Inferior parietal cortex (tissue), 1 donor: Measurements from ENCODE around the gene INSM1.
"Not testable (repeated sequence)": the region's sequence is repeated elsewhere in the genome, so short reads cannot be mapped to it uniquely, and the experiment has no call there.

Experiments
- DNase-seq: peaks from one replicate; pipeline ENCODE4 v3.0.0-alpha.2; 2016; ENCODE audit errors: extremely low spot score

Gene INSM1, protein sequence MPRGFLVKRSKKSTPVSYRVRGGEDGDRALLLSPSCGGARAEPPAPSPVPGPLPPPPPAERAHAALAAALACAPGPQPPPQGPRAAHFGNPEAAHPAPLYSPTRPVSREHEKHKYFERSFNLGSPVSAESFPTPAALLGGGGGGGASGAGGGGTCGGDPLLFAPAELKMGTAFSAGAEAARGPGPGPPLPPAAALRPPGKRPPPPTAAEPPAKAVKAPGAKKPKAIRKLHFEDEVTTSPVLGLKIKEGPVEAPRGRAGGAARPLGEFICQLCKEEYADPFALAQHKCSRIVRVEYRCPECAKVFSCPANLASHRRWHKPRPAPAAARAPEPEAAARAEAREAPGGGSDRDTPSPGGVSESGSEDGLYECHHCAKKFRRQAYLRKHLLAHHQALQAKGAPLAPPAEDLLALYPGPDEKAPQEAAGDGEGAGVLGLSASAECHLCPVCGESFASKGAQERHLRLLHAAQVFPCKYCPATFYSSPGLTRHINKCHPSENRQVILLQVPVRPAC

GRCh38 chr20:20367575-20368417 is at the start of gene INSM1:
Gene INSM1 (plus strand): TSS chr20:20368104. CDS start chr20:20368268, 164 bp downstream.
- no peak for DNase-seq

DNA sequence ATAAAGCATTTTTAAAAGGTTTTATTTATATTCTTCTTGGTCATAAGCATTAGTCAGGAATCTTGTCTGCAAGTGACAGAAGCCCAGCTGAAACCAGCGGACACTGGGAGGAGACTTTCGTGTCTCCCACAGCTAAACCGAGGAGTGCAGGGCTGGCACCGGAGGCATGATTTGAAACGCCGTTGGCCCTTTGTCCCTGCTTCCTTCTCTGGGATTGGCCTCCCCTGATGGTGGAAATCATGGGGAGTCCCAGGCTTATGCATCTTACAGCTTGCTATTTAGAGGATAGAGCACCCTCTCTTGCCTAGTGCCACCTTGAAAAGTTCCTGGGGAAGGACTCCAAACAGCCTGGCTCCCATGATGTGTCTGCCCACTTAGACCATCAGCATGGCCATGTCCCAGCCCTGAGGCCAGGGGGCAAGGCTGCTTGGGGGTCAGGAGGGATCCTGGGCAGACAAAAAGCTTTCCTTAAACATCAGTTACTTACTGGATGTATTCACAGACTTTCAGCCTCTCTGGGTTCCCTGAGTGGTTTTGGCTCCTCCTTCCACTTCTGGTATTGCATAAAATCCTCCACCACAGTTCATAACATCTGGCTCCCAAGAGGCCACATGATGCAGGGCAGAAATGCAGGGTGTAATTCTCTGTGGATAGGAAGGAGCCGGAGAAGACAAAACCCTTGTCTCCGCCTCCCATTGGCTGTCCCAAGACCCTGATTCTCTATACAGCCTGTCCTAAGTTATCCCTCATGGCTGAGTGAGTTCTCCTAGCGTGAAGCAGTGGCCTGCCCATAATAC is 49.3 kb upstream of the INSM1 start:
- no peak for DNase-seq

DNA sequence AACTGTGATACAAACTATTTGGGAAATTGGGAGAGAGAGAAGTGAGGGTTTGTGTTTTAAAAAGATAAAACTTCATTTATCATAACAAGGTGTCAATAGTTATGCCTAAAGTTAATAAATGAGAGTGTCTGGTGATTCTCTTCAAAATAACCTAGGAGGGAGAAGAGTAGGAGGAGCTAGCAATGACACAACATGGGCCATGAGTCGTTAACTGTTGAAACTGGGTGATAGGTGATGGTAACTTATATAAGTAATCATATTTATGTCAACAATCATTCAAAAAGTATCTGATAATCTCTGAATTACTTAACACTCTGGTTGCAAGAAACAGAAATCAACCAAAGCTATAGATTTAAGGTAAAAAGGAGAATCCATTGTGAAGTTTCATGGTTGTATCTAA is 46.8 kb upstream of the INSM1 start:
- DNase-seq = no peak

GRCh38 chr20:20321917-20322316 is 46.0 kb upstream of the INSM1 start:
- no peak for DNase-seq

- no peak for DNase-seq
Observed at GRCh38 chr20:20322912-20323311, 45.0 kb upstream of the INSM1 start.

GRCh38 chr20:20327746-20328145 is 40.2 kb upstream of the INSM1 start:
- DNase-seq = no peak

DNA sequence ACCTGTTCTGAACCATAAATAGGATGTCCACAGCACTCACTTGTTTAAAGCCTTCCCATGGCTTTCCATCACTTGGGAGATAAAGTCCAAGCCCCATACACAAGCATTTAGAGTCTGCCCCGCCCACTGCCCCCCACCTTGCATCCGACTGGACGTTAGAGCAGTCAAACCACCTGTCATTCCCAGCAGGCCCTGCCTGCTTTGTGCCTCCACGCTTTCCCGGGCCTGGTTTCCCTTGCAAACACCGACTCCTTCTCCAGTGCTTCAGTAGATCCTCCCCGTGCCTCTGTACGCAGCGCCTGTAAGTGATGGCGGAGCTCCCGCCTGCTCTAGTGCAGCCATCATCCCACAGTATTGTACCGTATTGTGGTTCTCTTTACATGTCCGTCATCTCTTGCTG is 38.3 kb upstream of the INSM1 start:
- DNase-seq = no peak

DNA sequence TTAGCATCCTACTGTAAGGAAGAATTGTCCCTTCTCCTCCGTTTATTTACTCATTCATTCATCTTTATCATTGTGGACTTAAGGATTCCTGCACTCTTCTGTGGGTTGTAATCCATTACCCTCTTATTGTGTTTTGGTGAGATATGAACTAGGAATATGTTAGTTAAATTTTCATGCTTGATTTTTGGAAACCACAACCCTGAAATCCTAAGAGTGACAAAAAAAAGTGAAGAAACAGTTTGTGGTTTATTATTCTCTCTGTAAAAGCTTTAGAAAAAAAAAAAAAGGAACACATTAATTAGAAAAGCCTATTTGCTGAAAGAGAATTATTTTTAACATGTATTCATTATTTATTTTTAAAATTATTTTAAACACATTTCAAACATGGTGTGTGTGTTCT is 36.7 kb upstream of the INSM1 start:
- DNase-seq = no peak

DNA sequence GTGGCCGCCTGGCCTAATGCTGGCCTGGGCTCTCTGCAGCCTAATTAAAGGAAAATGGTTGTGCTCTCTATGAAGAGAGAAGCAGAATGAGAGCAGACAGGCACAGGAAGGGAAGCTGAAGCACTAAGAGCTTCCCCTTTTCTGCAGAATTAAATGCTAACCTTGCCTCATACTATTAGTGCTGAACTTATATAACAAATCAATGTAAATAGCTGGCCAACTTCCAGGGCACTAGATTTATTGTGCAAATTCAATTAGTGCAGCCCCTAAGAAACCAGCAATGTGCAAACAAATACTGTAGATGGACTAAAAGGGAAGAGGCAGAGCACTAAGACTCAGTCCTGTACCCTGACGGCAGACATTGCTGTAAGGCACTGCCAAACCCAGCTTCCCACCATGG is 36.1 kb upstream of the INSM1 start:
- no peak for DNase-seq

DNA sequence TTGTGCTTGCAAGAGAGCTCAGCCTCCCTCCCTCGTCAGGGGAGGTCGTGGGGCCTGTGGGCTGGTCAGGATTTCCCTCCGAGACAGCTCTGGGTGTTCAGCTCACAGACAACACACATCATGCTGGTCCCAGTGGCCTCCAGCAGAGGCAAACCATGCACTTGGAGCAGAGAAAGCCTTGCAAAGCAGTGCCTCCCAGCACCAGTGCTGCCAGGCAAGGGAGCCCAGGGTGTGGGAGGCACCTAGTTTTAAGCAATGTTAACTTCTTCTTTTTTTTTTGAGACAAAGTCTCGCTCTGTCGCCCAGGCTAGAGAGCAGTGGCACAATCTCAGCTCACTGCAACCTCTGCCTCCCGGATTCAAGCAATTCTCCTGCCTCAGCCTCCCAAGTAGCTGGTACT is 34.0 kb upstream of the INSM1 start:
- DNase-seq = no peak

DNA sequence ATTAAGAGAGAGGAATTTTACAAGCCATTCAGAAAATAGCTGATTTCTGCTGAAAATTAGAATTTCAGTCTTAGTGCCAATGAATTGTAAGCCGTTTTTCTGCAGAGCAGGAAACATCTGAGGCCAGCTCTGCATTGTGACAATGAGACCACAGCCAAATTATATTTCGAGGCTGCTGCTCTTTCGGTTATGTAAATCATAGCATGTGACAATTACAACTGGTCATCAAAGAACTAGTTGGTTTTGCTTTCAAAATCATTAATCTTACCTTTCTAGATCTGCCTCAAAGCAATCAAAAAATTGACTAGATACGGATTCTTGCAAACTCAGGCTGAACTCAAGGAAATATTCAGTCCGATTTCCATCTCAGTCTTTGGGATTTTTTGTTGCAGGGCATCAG is 33.4 kb upstream of the INSM1 start:
- peak; percentile 22 for DNase-seq

GRCh38 chr20:20338133-20338730 is 29.7 kb upstream of the INSM1 start:
- DNase-seq = peak; percentile 36

DNA sequence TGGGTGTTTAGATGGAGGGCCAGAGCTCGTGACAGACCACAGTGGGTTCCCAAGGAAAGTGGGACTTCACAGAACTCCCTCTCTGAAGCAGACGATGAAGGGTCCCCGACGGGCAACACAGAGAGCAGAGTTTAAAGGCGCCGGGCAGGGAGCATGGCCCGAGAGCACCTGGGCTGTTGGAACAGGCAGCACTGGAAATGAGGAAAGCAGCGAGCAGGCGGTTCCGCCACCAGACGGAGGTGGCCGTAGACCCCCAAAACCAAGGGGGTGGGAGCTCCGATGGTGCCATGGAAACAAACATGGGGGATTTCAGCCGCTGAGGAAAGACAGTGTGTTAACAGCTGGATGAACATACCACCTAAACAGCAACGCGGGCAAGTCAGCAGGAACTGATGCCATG is 27.5 kb upstream of the INSM1 start:
- no peak for DNase-seq

- DNase-seq = no peak
Observed at GRCh38 chr20:20341371-20341770, 26.5 kb upstream of the INSM1 start.

DNA sequence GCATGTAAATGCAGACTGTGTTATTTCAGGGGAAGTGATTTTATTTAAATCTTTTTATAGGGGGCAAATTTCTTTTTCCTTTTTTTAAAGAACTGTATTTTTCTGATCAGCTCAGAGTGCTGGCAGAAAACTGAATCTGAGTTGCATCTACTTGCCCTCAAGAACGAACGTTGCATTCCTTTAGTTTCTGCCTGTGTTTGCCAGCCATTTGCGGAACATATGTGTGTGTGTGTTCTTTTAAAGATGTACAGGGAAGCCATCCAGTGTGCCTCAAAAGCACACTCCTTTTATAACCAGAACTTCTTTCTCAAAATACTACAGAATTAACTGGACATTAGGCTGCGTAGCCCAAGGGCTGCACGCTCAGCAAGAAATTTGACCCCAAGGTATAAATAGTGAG is 25.8 kb upstream of the INSM1 start:
- no peak for DNase-seq

DNA sequence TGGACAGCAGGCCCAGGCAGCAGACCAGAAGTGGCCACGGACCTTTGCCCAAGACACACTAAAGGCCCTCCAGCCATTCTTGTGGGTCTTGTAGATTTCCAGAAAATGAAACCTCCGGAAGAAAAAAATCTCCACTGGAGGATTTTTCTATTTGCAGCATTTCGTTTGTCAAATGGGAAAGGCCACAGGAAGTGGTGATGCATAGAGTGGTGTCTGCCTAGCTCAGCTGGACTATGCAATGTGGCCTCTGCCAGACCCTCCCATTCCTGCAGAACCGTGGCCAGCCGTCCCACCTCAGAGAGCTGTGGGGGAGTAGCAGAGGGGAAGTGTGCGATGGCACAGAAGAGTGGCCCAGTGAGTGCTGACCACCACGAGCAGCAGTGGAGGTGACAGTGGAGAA is 24.0 kb upstream of the INSM1 start:
- no peak for DNase-seq

- no peak for DNase-seq
Observed at GRCh38 chr20:20344476-20344875, 23.4 kb upstream of the INSM1 start.

- no peak for DNase-seq
Observed at GRCh38 chr20:20353576-20353975, 14.3 kb upstream of the INSM1 start.

DNA sequence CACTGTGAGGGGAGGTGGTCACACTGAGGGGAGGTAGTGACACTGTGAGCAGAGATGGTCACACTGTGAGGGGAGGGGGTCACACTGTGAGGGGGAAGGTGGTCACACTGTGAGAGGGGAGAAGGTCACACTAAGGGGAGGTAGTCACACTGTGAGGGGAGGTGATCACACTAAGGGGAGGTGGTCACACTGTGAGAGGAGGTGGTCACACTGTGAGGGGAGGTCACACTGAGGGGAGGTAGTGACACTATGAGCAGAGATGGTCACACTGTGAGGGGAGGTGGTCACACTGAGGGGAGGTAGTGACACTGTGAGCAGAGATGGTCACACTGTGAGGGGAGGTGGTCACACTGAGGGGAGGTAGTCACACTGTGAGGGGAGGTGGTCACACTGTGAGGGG is 12.4 kb upstream of the INSM1 start:
- not testable (repeated sequence) for DNase-seq

GRCh38 chr20:20358801-20359200 is 9.1 kb upstream of the INSM1 start:
- DNase-seq = no peak

GRCh38 chr20:20359628-20360027 is 8.3 kb upstream of the INSM1 start:
- no peak for DNase-seq

GRCh38 chr20:20360464-20360863 is 7.4 kb upstream of the INSM1 start:
- DNase-seq = peak; percentile 76
